GM10266 (cell line): ENCODE data around the gene ZNF862.

Source experiments
- DNase-seq: peaks from one replicate; pipeline ENCODE4 v3.0.0; 2012; ENCODE audit errors: extremely low spot score
- TF ChIP-seq, protein P1 (sequence below): IDR thresholded peaks from 2 replicates; pipeline ENCODE4 v1.5.1; 2012; ENCODE audit warnings: mild to moderate bottlenecking, low read depth; ENCODE audit not compliant: control insufficient read depth, insufficient read depth; ENCODE audit errors: missing control alignments

The ZNF862 gene

DNA sequence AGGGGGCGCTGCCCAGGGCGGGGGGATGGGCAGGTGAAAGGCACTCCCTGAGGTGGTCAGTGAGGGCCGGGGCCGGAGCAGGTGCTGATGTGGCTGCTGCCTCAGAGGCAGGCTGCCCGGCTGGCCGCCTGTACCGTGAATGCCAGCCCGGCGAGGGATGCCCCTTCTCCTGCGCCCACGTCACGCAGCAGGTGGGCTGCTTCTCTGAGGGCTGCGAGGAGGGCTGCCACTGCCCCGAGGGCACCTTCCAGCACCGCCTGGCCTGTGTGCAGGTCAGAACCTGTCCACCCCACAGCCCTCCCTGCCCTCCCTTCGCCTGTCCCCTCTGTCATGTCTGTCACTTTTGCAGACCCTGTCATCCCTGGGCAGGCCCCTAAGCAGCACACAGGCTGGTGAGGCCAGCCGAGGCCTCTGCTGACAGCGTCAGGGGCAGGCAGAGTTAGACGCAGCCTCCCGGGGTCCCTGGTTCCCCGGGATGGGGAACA, 21.9 kb upstream of the ZNF862 start:
- no peak for DNase-seq
- TF ChIP-seq, protein P1, sequence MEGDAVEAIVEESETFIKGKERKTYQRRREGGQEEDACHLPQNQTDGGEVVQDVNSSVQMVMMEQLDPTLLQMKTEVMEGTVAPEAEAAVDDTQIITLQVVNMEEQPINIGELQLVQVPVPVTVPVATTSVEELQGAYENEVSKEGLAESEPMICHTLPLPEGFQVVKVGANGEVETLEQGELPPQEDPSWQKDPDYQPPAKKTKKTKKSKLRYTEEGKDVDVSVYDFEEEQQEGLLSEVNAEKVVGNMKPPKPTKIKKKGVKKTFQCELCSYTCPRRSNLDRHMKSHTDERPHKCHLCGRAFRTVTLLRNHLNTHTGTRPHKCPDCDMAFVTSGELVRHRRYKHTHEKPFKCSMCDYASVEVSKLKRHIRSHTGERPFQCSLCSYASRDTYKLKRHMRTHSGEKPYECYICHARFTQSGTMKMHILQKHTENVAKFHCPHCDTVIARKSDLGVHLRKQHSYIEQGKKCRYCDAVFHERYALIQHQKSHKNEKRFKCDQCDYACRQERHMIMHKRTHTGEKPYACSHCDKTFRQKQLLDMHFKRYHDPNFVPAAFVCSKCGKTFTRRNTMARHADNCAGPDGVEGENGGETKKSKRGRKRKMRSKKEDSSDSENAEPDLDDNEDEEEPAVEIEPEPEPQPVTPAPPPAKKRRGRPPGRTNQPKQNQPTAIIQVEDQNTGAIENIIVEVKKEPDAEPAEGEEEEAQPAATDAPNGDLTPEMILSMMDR: no peak

DNA sequence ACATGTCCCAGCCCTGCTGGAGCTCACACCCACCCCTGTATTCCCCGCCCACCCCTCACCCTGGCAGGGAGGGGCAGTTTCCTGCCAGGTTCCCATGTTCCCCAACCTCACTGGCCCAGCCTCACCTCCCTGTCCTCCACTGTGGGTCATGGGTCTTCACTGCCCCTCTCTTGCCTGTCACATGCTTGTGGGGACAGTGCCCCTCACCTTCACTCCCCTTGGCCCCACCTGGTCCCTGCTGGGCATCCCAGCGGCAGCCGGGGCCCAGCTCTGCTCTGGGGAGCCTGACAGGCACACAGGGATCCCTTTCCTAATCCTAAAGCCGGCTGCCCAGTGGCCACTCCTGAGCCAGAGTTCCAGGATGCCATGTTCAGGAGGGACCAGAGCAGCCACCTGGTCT, 21.4 kb upstream of the ZNF862 start:
- DNase-seq: no peak
- TF ChIP-seq, protein P1: no peak

DNA sequence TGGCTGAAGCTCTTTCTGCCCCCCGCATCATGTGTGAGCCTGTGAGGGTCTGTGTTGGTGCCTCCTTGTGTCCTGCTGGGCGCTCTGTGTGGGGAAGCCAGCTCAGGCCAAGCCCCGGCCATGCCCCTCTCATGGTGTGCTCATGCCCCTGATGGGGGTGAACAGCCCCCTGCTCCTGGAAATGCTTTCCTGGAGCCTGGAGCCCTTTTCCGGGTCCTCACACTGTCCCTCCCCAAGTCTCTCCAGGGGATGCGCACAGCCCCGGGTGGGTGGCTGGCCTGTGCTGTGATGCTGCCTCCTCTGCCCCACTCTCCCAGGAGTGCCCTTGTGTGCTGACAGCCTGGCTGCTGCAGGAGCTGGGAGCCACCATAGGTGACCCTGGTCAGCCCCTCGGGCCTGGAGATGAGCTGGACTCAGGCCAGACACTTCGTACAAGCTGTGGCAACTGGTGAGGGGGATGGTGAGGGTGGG, 20.8 kb upstream of the ZNF862 start:
- TF ChIP-seq, protein P1: no peak
- no peak for DNase-seq

DNA sequence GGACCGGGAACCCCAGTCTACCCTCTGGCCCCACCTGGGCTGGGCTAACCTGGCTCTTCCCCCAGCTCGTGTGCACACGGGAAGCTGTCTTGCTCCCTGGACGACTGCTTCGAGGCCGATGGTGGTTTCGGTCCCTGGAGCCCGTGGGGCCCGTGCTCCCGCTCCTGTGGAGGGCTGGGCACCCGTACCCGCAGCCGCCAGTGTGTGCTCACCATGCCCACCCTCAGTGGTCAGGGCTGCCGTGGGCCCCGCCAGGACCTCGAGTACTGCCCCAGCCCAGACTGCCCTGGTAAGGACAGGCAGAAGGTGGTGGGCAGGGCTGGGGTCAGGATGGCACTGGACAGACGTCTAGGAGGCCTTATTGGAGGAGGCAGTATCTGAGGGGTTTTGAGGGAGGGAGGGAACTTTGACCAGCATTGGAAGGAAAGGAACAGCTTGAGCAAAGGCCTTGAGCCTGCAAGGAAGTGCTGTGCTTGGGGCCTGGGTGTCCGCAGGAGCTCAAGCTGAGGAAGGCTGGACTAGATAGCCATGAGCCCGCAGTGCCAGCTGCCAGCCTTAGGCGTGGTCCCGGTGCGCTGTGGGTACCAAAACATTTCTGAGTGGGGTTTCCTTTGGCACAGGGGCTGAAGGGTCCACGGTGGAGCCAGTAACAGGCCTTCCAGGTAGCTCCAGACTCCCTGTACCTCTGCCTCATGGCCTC, 20.2 kb upstream of the ZNF862 start:
- TF ChIP-seq, protein P1: no peak
- DNase-seq: no peak

DNA sequence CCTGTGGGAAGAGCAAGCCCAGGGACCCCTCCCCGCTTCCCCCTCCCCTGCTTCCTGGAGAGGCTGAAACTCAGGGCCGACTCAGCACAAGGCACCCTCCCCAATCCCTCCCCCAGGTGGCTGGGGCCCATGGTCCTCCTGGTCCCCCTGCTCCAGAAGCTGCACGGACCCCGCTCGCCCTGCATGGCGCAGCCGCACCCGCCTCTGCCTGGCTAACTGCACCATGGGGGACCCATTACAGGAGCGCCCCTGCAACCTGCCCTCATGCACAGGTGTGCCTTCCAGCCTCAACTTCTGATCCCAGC, 19.7 kb upstream of the ZNF862 start:
- DNase-seq: no peak
- TF ChIP-seq, protein P1: no peak

DNA sequence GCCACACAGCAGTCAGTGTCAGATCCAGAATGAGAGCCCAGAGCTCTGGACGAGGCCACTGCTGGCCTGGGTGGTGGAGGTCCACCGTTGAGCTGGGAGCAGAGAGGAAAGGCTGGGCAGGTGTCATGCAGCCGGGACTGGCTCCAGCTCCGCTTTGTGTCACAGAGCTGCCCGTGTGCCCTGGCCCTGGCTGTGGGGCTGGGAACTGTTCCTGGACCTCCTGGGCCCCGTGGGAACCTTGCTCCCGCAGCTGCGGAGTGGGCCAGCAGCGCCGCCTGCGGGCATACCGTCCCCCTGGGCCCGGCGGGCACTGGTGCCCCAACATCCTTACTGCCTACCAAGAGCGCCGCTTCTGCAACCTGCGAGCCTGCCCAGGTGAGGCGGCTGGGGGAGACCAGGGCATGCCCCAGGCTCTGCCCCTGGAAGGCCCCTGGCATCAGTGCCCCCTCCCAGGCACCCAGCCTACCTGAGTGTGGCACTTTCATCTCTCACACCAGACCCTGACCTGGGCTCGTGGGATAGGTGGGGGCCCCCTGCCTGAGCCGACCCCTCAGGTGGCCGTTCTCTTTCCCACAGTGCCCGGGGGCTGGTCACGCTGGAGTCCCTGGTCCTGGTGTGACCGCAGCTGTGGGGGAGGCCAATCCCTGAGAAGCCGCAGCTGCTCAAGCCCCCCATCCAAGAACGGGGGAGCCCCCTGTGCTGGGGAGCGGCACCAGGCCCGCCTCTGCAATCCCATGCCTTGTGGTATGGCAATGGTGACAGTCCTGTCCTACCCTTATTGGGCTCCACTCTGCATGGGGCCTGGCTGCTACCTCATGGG, 18.8 kb upstream of the ZNF862 start:
- DNase-seq: no peak
- TF ChIP-seq, protein P1: no peak

DNA sequence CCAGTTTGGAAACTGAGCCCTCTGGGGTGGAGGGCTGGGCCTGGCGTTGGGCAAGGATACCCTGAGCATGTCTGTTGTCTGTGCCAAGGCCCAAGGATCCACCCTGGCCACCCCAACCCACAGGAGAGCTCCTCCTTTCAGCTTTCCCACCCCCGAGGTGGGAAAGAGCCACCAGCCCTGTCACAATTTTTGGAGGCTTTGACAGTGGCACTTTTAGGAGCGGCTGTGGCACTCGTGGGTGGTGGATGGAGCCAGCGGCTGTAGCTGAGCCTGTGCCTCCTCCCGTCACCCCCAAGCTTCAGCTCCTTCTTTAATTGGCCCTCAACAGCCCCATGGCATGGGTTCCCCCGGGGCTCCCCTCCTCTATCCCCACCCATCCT, 18.2 kb upstream of the ZNF862 start:
- DNase-seq: no peak
- TF ChIP-seq, protein P1: no peak
